Effector memory CD4-positive, alpha-beta T cell (primary cell): Measurements from ENCODE around the gene OXCT2.
"Not testable (repeated sequence)": the region's sequence is repeated elsewhere in the genome, so short reads cannot be mapped to it uniquely, and the experiment has no call there.

Source experiments
- DNase-seq, 3 donors: peaks; one replicate each; pipeline ENCODE4 v3.0.0-alpha.2; 2020
- H3K27ac ChIP-seq: 2 replicates; pipeline ENCODE4 v1.7.0; 2013; ENCODE audit warnings: mild to moderate bottlenecking, low read length, moderate library complexity; ENCODE audit not compliant: insufficient read depth, poor library complexity, severe bottlenecking
- H3K27me3 ChIP-seq: replicated peaks from 2 replicates; pipeline ENCODE4 v1.7.0; 2013; ENCODE audit warnings: mild to moderate bottlenecking, low read length; ENCODE audit not compliant: insufficient read depth, control insufficient read depth, poor library complexity, severe bottlenecking
- H3K36me3 ChIP-seq: 2 replicates; pipeline ENCODE4 v1.7.0; 2013; ENCODE audit warnings: mild to moderate bottlenecking, low read length, moderate library complexity; ENCODE audit not compliant: control insufficient read depth, insufficient read depth
- H3K4me1 ChIP-seq: 2 replicates; pipeline ENCODE4 v1.7.0; 2013; ENCODE audit warnings: low read length, mild to moderate bottlenecking; ENCODE audit not compliant: control insufficient read depth, insufficient read depth, poor library complexity, severe bottlenecking
- H3K4me3 ChIP-seq: 2 replicates; pipeline ENCODE4 v1.7.0; 2013; ENCODE audit warnings: low read length, low read depth, mild to moderate bottlenecking; ENCODE audit not compliant: insufficient read depth, poor library complexity, severe bottlenecking
- H3K9me3 ChIP-seq: 2 replicates; pipeline ENCODE4 v1.7.0; 2013; ENCODE audit warnings: mild to moderate bottlenecking, low read length, moderate library complexity; ENCODE audit not compliant: control insufficient read depth
- total RNA-seq, 3 donors: gene quantifications; one replicate each; lab custom pipeline; 2026; lab: John Stamatoyannopoulos, UW

The OXCT2 gene
- total RNA-seq = 0 to 0.19 (median 0.09) reads per million in 3 donors

DNA sequence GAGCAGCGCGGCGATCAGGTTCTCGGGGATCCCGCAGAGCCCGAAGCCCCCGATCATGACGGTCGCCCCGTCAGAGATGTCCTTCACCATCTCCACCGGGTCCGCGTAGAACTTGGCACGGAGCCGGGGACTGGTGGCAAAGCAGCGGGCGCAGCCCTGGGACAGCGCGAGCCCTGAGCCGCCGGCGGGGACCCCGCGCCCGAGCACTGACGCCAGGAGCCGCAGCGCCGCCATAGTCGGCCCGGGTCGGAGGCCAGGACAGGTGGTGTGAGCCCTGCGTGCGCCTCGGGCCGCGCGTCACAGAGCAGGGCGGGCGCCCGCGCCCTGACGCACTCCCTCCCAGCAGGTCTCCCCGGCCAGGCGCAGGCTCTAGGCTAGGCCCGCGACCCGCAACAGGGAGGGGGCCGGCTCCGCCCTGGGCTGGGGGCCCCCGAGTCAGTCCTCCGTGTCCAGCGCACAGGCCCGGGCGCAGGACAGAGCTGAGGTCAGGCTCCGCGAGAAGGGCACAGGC lies at the start of gene OXCT2:
Gene OXCT2 (minus strand): TSS at position 327 of the 511 bp plus-strand sequence. CDS start 93 bp downstream, at position 234.
- H3K27me3 ChIP-seq, H3K4me1 ChIP-seq, H3K9me3 ChIP-seq, H3K4me3 ChIP-seq, H3K36me3 ChIP-seq, H3K27ac ChIP-seq, DNase-seq: not testable (repeated sequence)

DNA sequence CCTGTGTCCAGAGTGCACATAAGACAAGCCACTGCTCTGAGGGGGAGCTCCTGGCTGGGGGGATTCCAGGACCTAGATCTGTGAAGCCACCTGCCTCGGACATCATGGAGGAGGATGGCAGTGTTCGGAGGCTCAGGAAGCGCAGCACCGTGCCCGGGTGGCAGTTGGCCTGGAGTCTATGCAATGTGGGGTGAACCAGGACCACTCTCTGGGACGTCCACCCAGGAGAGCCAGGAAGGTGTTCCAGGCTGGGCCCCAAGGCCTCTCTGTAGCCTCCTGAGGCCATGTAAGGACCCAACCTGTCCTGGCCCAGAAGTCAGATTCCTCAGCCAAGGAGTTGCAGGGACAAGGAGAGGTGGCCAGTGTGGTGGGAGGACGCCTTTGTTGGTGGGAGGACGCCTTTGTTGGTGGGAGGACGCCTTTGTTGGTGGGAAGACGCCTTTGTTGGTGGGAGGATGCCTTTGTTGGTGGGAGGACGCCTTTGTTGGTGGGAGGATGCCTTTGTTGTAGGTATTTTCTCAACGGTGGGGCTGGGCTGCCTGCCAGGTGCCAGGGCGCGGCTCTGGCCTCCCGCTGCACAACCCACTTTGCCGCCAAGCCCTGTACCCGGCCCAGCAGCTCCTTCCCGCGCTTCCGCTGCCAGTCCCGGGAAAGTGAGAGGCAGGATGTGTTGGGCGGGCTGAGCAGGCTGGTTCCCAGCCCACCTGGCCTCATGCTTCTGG lies 48.1 kb upstream of the OXCT2 start:
- H3K9me3 ChIP-seq = no peaks in the 10 kb centered on the region
- H3K36me3 ChIP-seq = no peaks in the 10 kb centered on the region
- no peaks in the 10 kb centered on the region for H3K4me1 ChIP-seq

DNA sequence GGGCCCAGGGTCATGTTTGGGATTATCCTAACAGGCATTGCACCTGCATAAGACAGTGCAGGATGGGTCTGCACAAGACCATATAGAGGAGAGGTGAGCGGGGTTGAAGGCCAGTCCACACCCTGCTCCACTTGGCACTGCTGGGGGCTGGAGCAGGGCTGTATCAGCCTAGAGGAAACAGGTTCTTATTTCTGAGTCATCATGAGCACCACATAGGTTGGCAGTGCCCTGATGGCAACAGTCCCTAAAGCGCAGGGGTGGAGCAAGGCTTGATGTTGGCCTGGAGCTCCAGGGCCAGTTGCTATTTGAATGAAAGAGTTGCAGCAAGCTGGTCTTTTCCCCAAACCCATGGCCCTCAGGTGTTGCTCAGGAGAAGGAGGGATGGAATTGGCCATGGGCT lies 47.3 kb upstream of the OXCT2 start:
- no peak for DNase-seq
- no peaks in the 10 kb centered on the region for H3K36me3 ChIP-seq
- H3K4me3 ChIP-seq = no peak overlapping the region
- H3K27ac ChIP-seq = no peak overlapping the region
- no peaks in the 10 kb centered on the region for H3K27me3 ChIP-seq
- no peaks in the 10 kb centered on the region for H3K9me3 ChIP-seq
- H3K4me1 ChIP-seq = no peaks in the 10 kb centered on the region

More for the DNA sequence above, 48.1 kb upstream of the OXCT2 start:
- H3K27me3 ChIP-seq = no peaks in the 10 kb centered on the region
- DNase-seq = no peak
- H3K27ac ChIP-seq = no peak overlapping the region
- H3K4me3 ChIP-seq = no peak overlapping the region

DNA sequence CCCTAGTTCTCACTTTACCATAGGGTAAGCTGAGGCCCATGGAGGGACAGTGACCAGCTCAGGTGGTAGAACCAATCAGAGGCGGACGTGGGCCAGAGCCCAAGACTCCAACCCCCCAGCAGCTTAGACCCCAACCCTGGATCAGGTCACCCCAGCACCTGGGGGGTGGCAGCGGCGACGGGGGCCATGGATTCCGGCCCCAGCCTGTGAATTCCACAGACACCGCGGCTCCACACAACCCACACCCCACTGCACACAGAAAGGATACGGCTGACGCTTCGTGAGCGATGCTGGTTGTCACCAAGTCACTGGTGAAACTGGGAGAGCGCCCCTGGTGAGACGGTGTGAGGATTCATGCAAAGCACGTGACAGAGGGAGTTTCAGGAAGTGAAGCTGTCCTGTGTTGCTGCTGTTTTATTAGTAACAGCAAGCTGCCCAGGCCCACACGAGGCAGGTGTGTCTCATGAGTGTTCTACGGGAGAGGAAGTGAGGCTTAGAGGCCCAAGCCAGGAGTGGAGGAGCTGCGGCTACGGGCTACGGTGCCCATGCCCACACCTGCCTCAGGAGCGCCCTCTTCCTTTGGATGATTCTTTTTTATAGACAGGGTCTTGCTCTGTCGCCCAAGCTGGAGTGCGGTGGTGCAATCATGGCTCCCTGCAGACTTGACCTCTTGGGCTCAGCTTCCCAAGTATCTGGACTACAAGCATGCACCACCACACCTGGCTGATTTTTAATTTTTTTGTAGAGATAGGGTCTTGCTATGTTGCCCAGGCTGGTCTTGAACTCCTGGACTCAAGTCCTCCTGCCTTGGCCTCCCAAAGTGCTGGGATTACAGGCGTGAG lies 46.2 kb upstream of the OXCT2 start:
- DNase-seq = peak; percentile 42 to 61 (median 53)
- not testable (repeated sequence) for H3K27ac ChIP-seq

DNA sequence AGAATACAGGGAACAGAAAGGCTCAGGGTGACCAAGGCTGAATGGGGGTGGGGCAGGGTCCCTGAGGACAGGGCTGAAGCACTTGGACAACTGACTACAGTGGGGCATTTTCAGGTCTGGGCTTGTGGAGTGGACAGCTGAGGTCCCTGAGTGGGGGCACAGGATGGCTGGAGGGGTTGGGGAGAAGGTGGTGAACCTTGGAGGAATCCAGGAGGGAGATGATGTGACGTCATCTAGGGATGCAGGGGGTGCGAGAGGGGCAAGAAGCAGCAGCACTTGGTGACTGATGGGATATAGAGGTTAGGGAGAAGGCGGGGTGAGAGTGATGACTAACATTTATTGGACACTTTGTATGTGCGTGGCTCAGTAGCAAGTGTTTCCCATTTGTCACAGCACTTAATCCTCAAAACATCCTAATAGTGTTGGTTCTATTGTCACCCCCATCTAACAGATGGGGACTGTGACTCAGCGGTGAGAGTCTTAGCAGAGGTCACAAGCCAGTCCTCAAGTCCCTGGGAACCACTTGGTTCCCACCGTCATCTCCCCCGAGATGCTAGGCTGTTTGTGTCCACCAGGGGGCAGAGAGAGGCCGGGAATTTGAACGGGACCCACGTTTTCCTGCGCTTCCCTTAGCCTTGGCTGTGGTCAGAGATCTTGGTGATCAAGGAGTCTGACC lies 45.4 kb upstream of the OXCT2 start:
- no peaks in the 10 kb centered on the region for H3K27me3 ChIP-seq
- no peaks in the 10 kb centered on the region for H3K36me3 ChIP-seq
- H3K4me1 ChIP-seq = no peaks in the 10 kb centered on the region
- no peak overlapping the region for H3K4me3 ChIP-seq
- peak; percentile 27 to 55 (median 39) for DNase-seq
- no peaks in the 10 kb centered on the region for H3K9me3 ChIP-seq
- H3K27ac ChIP-seq = no peak overlapping the region

More for the DNA sequence above, 46.2 kb upstream of the OXCT2 start:
- not testable (repeated sequence) for H3K4me1 ChIP-seq, H3K9me3 ChIP-seq, H3K36me3 ChIP-seq, H3K27me3 ChIP-seq
- H3K4me3 ChIP-seq = peak overlapping the region; percentile 29

DNA sequence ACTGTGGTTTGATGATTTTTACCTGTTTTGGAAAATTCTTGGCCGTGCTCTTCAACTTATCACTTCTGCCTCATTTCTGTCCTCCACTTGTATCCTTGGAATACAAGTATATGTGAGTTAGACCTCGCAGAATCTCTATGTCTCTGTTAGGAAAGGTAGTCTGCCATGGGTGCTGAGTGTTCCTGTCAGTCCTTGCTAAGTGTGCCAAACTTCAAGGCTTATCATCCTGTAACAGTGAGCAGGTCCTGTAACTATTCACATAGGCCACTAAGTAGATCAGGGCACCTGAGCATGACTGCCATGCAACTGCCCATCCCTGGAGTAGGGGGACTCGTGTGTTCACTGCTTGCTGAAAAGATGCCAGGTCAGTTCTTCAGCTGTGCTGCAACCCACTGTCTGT lies 41.8 kb upstream of the OXCT2 start:
- Histone ChIP-seq H3K36me3 (no peaks in the 10 kb centered on the region), H3K27ac (no peak overlapping the region), H3K9me3 (no peaks in the 10 kb centered on the region), H3K27me3 (no peaks in the 10 kb centered on the region), H3K4me3 (no peak overlapping the region), H3K4me1 (no peaks in the 10 kb centered on the region)
- no peak for DNase-seq

DNA sequence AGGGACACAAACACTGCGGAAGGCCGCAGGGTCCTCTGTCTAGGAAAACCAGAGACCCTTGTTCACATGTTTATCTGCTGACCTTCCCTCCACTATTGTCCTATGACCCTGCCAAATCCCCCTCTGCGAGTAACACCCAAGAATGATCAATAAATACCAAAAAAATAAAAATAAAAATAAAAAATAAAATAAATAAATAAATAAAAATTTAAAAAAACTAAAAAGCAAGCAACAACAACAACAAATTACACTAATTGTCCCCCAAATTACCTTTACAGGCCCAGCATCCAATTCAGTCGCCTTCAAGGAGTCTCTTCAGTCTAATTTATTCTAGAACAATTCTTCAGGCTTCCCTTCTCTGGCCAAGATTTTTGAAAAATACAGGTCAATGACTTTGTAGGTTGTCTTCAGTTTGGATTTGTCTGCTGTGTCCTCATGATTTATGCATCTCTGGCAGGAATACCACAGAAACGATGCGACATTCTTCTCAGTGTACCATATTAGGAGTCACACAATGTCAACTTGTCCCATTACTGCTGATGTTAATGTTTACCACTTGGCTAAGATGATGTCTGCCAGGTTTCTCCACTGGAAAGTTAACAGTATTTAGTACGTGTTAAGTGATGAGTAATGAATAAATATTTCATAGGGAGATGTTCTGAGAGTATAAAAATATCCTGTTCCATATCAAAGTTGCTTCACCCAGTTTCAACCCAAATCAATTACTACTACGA lies 37.8 kb upstream of the OXCT2 start:
- Histone ChIP-seq H3K36me3 (no peaks in the 10 kb centered on the region), H3K4me3 (no peak overlapping the region), H3K9me3 (no peaks in the 10 kb centered on the region), H3K27ac (no peak overlapping the region), H3K27me3 (no peaks in the 10 kb centered on the region), H3K4me1 (no peaks in the 10 kb centered on the region)
- DNase-seq = no peak

DNA sequence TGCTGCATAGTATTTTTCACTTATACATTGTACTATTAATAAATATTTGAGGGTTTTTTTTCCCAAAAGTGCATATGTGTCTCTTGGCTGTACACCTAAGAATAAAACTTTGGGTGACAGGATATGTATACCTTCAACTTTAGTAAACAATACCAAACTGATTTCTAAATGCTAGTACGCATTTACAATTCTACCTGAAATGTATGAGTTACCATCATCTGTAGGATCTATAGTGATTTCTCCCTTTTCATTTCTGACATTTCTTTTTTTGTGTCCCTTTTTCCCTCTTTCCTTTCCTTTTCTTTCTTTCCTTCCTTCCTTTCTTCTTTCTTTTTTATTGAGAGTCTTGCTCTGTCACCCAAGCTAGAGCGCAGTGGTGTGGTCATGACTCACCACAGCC lies 34.2 kb upstream of the OXCT2 start:
- no peaks in the 10 kb centered on the region for H3K36me3 ChIP-seq
- no peaks in the 10 kb centered on the region for H3K4me1 ChIP-seq
- H3K4me3 ChIP-seq = no peak overlapping the region
- no peak for DNase-seq
- no peak overlapping the region for H3K27ac ChIP-seq
- H3K9me3 ChIP-seq = no peaks in the 10 kb centered on the region
- H3K27me3 ChIP-seq = no peaks in the 10 kb centered on the region

DNA sequence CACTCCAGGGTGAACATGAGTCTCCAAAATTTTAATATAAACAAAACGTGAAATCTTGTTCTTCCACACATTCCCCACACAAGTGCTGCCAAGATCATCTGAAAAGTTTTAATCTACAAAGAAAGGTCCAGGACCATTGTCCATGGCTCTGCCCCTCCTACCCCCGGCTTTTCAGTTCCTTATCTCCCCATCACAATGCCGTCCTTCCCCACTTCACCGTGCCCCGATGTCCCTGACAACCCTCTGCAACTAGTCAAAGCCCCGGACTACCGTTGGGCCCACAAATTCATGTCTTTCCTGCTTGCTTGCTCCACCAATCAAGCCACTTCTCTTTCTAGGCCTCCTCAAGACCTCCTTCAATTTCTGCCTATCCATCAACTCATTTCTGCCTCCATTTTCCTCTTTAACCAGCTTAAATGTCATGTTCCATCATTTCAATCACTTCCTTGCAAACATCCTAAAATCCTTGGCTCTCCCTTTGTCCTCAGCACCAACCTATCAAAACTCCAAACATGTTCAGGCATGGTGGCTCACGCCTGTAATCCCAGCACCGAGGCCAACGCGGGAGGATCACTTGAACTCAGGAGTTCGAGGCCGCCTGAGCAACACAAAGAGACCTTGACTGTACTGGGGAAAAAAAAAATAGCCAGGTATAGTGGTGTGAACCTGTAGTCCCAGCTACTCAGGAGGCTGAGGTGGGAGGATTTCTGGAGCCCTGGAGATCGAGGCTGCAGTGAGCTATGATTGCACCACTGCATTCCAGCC lies 31.5 kb upstream of the OXCT2 start:
- DNase-seq = no peak
- Histone ChIP-seq H3K9me3 (no peaks in the 10 kb centered on the region), H3K36me3 (no peaks in the 10 kb centered on the region), H3K27ac (no peak overlapping the region), H3K27me3 (no peaks in the 10 kb centered on the region), H3K4me3 (no peak overlapping the region), H3K4me1 (peaks cover 3% of the 10 kb centered on the region)
